ENCODE measurements around the gene GNPDA2. TPM values are rescaled to one million over a fixed set of nuclear protein-coding genes. Genes with fewer than 3 reads are reported as not detected.
"Not testable (repeated sequence)": the region's sequence is repeated elsewhere in the genome, so short reads cannot be mapped to it uniquely, and the experiment has no call there.

GNPDA2 gene
- total and polyA plus RNA-seq, 2 donors: 12.1 to 18.6 TPM

- DNase-seq (ENCODE audit: low read depth in 6 of 9, low spot score in 9 of 9): no peak
- Histone ChIP-seq H3K27me3 (ENCODE audit: control insufficient read depth in 2 of 2, insufficient read depth in 1 of 2, low read length in 1 of 2) (no peaks in the 10 kb centered on the region), H3K4me1 (ENCODE audit: control insufficient read depth in 2 of 2, insufficient read depth in 2 of 2, low read length in 2 of 2) (no peaks in the 10 kb centered on the region), H3K27ac (ENCODE audit: low read depth in 1 of 2, low read length in 1 of 2) (no peak overlapping the region), H3K9me3 (ENCODE audit: control insufficient read depth in 2 of 2, insufficient read depth in 1 of 2, low read length in 1 of 2) (no peaks in the 10 kb centered on the region), H3K4me3 (ENCODE audit: low read length in 2 of 2) (no peak overlapping the region), H3K36me3 (ENCODE audit: control insufficient read depth in 2 of 2, insufficient read depth in 2 of 2, low read length in 1 of 2) (no peaks in the 10 kb centered on the region)
- 94% methylated on average over 2 of the region's 2 CpGs for WGBS
These were observed 13.8 kb upstream of the GNPDA2 start for GRCh38 chr4:44740201-44740600.

- 63% methylated on average over 2 of the region's 2 CpGs for WGBS
- Histone ChIP-seq H3K4me1 (ENCODE audit: control insufficient read depth in 2 of 2, insufficient read depth in 2 of 2, low read length in 2 of 2) (no peaks in the 10 kb centered on the region), H3K27me3 (ENCODE audit: control insufficient read depth in 2 of 2, insufficient read depth in 1 of 2, low read length in 1 of 2) (no peaks in the 10 kb centered on the region), H3K9me3 (ENCODE audit: control insufficient read depth in 2 of 2, insufficient read depth in 1 of 2, low read length in 1 of 2) (no peaks in the 10 kb centered on the region), H3K36me3 (ENCODE audit: control insufficient read depth in 2 of 2, insufficient read depth in 2 of 2, low read length in 1 of 2) (no peaks in the 10 kb centered on the region), H3K27ac (ENCODE audit: low read depth in 1 of 2, low read length in 1 of 2) (no peak overlapping the region), H3K4me3 (ENCODE audit: low read length in 2 of 2) (no peak overlapping the region)
- peak in 1 of 9 donors; percentile 2 for DNase-seq (ENCODE audit: low read depth in 6 of 9, low spot score in 9 of 9)
These were observed 12.3 kb upstream of the GNPDA2 start for GRCh38 chr4:44738615-44739014.

GRCh38 chr4:44736900-44737299 lies 10.5 kb upstream of the GNPDA2 start:
- H3K9me3 ChIP-seq (ENCODE audit: control insufficient read depth in 2 of 2, insufficient read depth in 1 of 2, low read length in 1 of 2): no peaks in the 10 kb centered on the region
- WGBS: 96% methylated on average over 2 of the region's 2 CpGs
- H3K27me3 ChIP-seq (ENCODE audit: control insufficient read depth in 2 of 2, insufficient read depth in 1 of 2, low read length in 1 of 2): no peaks in the 10 kb centered on the region
- H3K4me1 ChIP-seq (ENCODE audit: control insufficient read depth in 2 of 2, insufficient read depth in 2 of 2, low read length in 2 of 2): no peaks in the 10 kb centered on the region
- H3K4me3 ChIP-seq (ENCODE audit: low read length in 2 of 2): no peak overlapping the region
- H3K27ac ChIP-seq (ENCODE audit: low read depth in 1 of 2, low read length in 1 of 2): no peak overlapping the region
- no peaks in the 10 kb centered on the region for H3K36me3 ChIP-seq (ENCODE audit: control insufficient read depth in 2 of 2, insufficient read depth in 2 of 2, low read length in 1 of 2)
- no peak for DNase-seq (ENCODE audit: low read depth in 6 of 9, low spot score in 9 of 9)

DNA sequence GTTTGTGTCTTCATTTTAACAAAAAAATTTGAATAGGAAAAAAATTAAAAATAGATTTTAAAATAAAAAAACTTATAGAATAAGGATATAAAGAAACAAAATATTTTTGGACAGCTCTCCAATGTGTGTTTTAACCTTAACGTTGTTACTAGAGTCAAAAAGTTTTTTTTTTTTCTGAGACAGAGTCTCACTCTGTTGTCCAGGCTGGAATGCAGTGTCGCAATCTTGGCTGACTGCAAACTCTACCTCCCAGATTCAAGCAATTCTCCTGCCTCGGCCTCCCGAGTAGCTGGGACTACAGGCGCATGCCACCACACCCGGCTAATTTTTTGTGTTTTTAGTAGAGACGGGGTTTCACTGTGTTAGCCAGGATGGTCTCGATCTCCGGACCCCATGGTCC lies 2.3 kb upstream of the GNPDA2 start:
- H3K27ac ChIP-seq (ENCODE audit: low read depth in 1 of 2, low read length in 1 of 2); DNase-seq (ENCODE audit: low read depth in 6 of 9, low spot score in 9 of 9); H3K9me3 ChIP-seq (ENCODE audit: control insufficient read depth in 2 of 2, insufficient read depth in 1 of 2, low read length in 1 of 2); H3K36me3 ChIP-seq (ENCODE audit: control insufficient read depth in 2 of 2, insufficient read depth in 2 of 2, low read length in 1 of 2); H3K4me3 ChIP-seq (ENCODE audit: low read length in 2 of 2); H3K4me1 ChIP-seq (ENCODE audit: control insufficient read depth in 2 of 2, insufficient read depth in 2 of 2, low read length in 2 of 2); H3K27me3 ChIP-seq (ENCODE audit: control insufficient read depth in 2 of 2, insufficient read depth in 1 of 2, low read length in 1 of 2): not testable (repeated sequence)
- 96% methylated on average over 9 of the region's 9 CpGs for WGBS

DNA sequence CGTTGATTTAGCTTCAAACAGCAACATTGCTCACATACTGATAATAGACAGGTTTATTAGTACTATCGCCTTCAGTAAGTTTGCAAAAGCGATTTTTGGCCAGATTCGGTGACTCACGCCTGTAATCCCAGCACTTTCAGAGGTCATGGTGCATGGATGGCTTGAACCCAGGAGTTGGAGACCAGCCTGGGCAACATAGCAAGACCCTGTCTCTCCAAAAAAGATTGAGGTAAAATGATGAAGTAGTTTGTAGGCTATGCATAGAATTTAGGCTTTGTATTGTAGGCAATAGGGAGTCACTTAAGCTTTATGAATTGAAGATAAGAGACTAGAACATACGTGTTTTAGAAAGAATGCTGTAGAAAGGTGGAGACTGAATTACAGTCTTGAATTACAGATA lies 1.1 kb upstream of the GNPDA2 start:
- WGBS: 92% methylated on average over 6 of the region's 6 CpGs
- Histone ChIP-seq H3K27me3 (ENCODE audit: control insufficient read depth in 2 of 2, insufficient read depth in 1 of 2, low read length in 1 of 2) (no peaks in the 10 kb centered on the region), H3K27ac (ENCODE audit: low read depth in 1 of 2, low read length in 1 of 2) (no peak overlapping the region), H3K36me3 (ENCODE audit: control insufficient read depth in 2 of 2, insufficient read depth in 2 of 2, low read length in 1 of 2) (no peaks in the 10 kb centered on the region), H3K4me3 (ENCODE audit: low read length in 2 of 2) (no peak overlapping the region), H3K4me1 (ENCODE audit: control insufficient read depth in 2 of 2, insufficient read depth in 2 of 2, low read length in 2 of 2) (peaks cover 4 to 8% of the 10 kb centered on the region in 2 donors), H3K9me3 (ENCODE audit: control insufficient read depth in 2 of 2, insufficient read depth in 1 of 2, low read length in 1 of 2) (no peaks in the 10 kb centered on the region)
- no peak for DNase-seq (ENCODE audit: low read depth in 6 of 9, low spot score in 9 of 9)

GRCh38 chr4:44725726-44726037 lies 674 bp downstream of the GNPDA2 start:
- peak overlapping the region in 1 of 2 donors; percentile 78 for H3K27ac ChIP-seq (ENCODE audit: low read depth in 1 of 2, low read length in 1 of 2)
- H3K36me3 ChIP-seq (ENCODE audit: control insufficient read depth in 2 of 2, insufficient read depth in 2 of 2, low read length in 1 of 2): no peaks in the 10 kb centered on the region
- peak in 3 of 9 donors; percentile 13 to 28 (median 22) for DNase-seq (ENCODE audit: low read depth in 6 of 9, low spot score in 9 of 9)
- H3K9me3 ChIP-seq (ENCODE audit: control insufficient read depth in 2 of 2, insufficient read depth in 1 of 2, low read length in 1 of 2): no peaks in the 10 kb centered on the region
- peak overlapping the region; percentile 74 to 84 for H3K4me3 ChIP-seq (ENCODE audit: low read length in 2 of 2)
- peaks cover 4 to 8% of the 10 kb centered on the region in 2 donors for H3K4me1 ChIP-seq (ENCODE audit: control insufficient read depth in 2 of 2, insufficient read depth in 2 of 2, low read length in 2 of 2)
- 8% methylated on average over 9 of the region's 9 CpGs for WGBS
- no peaks in the 10 kb centered on the region for H3K27me3 ChIP-seq (ENCODE audit: control insufficient read depth in 2 of 2, insufficient read depth in 1 of 2, low read length in 1 of 2)

DNA sequence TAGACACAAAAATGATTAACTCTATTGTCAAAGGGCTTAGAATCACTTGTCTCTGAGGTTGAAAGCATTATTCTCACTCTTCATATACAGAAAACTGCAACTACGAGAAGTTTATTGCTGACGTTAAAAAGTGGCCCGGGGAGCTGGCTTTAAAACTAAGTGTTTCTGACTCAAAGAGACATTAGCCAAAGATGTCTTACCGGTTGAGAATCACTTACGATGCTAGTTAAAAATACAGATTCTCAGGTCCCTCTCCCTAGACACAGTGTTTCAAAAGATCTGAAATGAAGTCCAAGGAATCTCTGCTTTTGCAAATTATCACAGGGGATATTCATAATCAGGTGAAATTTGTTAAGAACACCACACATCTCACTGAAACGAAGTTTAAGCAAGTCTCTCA lies 1.2 kb downstream of the GNPDA2 start:
- 92% methylated on average over 6 of the region's 6 CpGs for WGBS
- H3K4me3 ChIP-seq (ENCODE audit: low read length in 2 of 2): peak overlapping the region; percentile 74 to 84
- H3K27ac ChIP-seq (ENCODE audit: low read depth in 1 of 2, low read length in 1 of 2): no peak overlapping the region
- H3K9me3 ChIP-seq (ENCODE audit: control insufficient read depth in 2 of 2, insufficient read depth in 1 of 2, low read length in 1 of 2): no peaks in the 10 kb centered on the region
- peak in 1 of 9 donors; percentile 9 for DNase-seq (ENCODE audit: low read depth in 6 of 9, low spot score in 9 of 9)
- no peaks in the 10 kb centered on the region for H3K27me3 ChIP-seq (ENCODE audit: control insufficient read depth in 2 of 2, insufficient read depth in 1 of 2, low read length in 1 of 2)
- no peaks in the 10 kb centered on the region for H3K36me3 ChIP-seq (ENCODE audit: control insufficient read depth in 2 of 2, insufficient read depth in 2 of 2, low read length in 1 of 2)
- peaks cover 4 to 8% of the 10 kb centered on the region in 2 donors for H3K4me1 ChIP-seq (ENCODE audit: control insufficient read depth in 2 of 2, insufficient read depth in 2 of 2, low read length in 2 of 2)

DNA sequence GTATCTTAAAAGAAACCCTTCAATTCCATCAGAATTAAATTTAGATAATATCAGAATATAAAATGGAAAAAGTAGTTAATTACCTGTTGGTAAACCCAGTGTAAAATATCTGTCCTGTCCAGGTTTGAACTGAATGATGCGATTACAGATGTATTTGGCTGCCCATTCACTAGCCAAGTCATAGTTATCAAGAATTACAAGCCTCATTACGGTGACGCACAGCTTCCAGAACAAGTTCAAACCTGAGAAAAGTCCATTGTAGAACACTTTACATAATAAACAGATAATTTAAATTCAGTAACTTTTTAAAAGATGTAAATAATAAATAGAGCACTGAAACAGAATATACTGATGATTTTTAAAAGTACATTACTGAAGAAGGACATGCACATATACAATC lies 4.4 kb downstream of the GNPDA2 start:
- WGBS: 93% methylated on average over 3 of the region's 3 CpGs
- Histone ChIP-seq H3K36me3 (ENCODE audit: control insufficient read depth in 2 of 2, insufficient read depth in 2 of 2, low read length in 1 of 2) (no peaks in the 10 kb centered on the region), H3K4me3 (ENCODE audit: low read length in 2 of 2) (no peak overlapping the region), H3K27ac (ENCODE audit: low read depth in 1 of 2, low read length in 1 of 2) (no peak overlapping the region), H3K27me3 (ENCODE audit: control insufficient read depth in 2 of 2, insufficient read depth in 1 of 2, low read length in 1 of 2) (no peaks in the 10 kb centered on the region), H3K4me1 (ENCODE audit: control insufficient read depth in 2 of 2, insufficient read depth in 2 of 2, low read length in 2 of 2) (peaks cover 3 to 8% of the 10 kb centered on the region in 2 donors), H3K9me3 (ENCODE audit: control insufficient read depth in 2 of 2, insufficient read depth in 1 of 2, low read length in 1 of 2) (no peaks in the 10 kb centered on the region)
- DNase-seq (ENCODE audit: low read depth in 6 of 9, low spot score in 9 of 9): no peak

- DNase-seq (ENCODE audit: low read depth in 6 of 9, low spot score in 9 of 9): no peak
- H3K36me3 ChIP-seq (ENCODE audit: control insufficient read depth in 2 of 2, insufficient read depth in 2 of 2, low read length in 1 of 2): no peaks in the 10 kb centered on the region
- no peak overlapping the region for H3K27ac ChIP-seq (ENCODE audit: low read depth in 1 of 2, low read length in 1 of 2)
- 97% methylated on average over 4 of the region's 4 CpGs for WGBS
- H3K27me3 ChIP-seq (ENCODE audit: control insufficient read depth in 2 of 2, insufficient read depth in 1 of 2, low read length in 1 of 2): no peaks in the 10 kb centered on the region
- no peak overlapping the region for H3K4me3 ChIP-seq (ENCODE audit: low read length in 2 of 2)
- H3K9me3 ChIP-seq (ENCODE audit: control insufficient read depth in 2 of 2, insufficient read depth in 1 of 2, low read length in 1 of 2): no peaks in the 10 kb centered on the region
- peaks cover 0 to 5% of the 10 kb centered on the region in 2 donors for H3K4me1 ChIP-seq (ENCODE audit: control insufficient read depth in 2 of 2, insufficient read depth in 2 of 2, low read length in 2 of 2)
These were observed 6.0 kb downstream of the GNPDA2 start for GRCh38 chr4:44720371-44720770.

- H3K4me3 ChIP-seq (ENCODE audit: low read length in 2 of 2): no peak overlapping the region
- H3K27ac ChIP-seq (ENCODE audit: low read depth in 1 of 2, low read length in 1 of 2): no peak overlapping the region
- no peak for DNase-seq (ENCODE audit: low read depth in 6 of 9, low spot score in 9 of 9)
- 87% methylated on average over 5 of the region's 5 CpGs for WGBS
- no peaks in the 10 kb centered on the region for H3K9me3 ChIP-seq (ENCODE audit: control insufficient read depth in 2 of 2, insufficient read depth in 1 of 2, low read length in 1 of 2)
- H3K27me3 ChIP-seq (ENCODE audit: control insufficient read depth in 2 of 2, insufficient read depth in 1 of 2, low read length in 1 of 2): no peaks in the 10 kb centered on the region
- H3K4me1 ChIP-seq (ENCODE audit: control insufficient read depth in 2 of 2, insufficient read depth in 2 of 2, low read length in 2 of 2): no peaks in the 10 kb centered on the region
- H3K36me3 ChIP-seq (ENCODE audit: control insufficient read depth in 2 of 2, insufficient read depth in 2 of 2, low read length in 1 of 2): peaks cover 0 to 3% of the 10 kb centered on the region in 2 donors
These were observed 9.8 kb downstream of the GNPDA2 start for GRCh38 chr4:44716597-44716996.

Data from thymus (tissue), 11 donors.